Activated CD8-positive, alpha-beta memory T cell treated with anti-CD3 and anti-CD28 coated beads, Interleukin-2, amount 50 U/mL, for 24 hours (primary cell): ENCODE results near the gene APH1B.
"Not testable (repeated sequence)": the region's sequence is repeated elsewhere in the genome, so short reads cannot be mapped to it uniquely, and the experiment has no call there.

Experiments used
- DNase-seq: peaks from one replicate; pipeline ENCODE4 v3.0.0-alpha.2; 2020; ENCODE audit errors: extremely low read depth

Gene APH1B

DNA sequence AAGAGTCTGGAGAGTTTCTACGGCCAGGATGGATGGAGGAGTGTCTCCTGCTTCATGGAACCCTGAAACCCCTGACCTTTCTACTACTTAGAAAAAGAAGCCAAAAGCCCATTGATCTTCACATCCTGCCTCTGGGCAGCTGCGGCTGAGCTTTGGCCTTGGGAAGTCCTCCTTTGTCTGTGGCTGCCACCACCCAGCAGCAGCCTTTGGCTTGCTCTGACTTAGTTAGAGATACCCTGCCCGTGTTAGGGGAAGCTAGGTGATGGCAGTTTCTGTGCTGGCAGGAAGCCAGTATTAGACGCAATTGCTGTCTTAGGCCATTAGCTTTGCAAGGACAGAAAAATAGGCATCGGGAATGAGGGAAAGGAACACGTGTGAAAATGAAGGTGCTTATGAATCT lies 18.8 kb downstream of the APH1B start:
- no peak for DNase-seq

DNA sequence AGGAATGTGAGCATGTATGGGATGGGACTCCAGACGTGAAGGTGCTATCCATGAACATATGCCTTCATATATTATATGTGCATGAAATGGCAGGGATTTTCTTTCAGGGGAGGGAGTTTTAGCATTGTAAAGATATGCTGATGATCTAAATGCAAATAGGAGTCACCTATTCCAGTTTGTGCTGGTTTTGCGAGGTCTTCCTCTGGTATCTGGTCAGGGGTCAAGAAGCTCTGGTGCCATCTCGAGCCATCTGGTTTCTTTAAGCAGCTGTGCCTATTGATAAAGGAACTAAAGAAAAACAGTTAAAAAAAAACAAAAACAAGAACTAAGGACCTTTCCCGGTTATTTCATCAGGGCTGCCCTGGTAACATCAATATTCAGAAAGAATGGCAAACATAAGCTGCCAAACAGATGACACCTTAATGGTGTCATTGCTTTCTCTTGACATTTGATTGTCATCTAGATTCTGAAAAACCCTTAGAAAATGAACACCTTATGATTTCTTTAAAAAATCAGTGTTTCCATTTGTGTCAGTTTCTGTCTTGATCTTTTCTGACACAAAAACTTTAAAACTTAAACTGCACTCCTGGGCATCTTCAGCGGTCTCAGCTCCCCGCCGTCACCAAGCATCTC lies 22.7 kb downstream of the APH1B start:
- DNase-seq: no peak

DNA sequence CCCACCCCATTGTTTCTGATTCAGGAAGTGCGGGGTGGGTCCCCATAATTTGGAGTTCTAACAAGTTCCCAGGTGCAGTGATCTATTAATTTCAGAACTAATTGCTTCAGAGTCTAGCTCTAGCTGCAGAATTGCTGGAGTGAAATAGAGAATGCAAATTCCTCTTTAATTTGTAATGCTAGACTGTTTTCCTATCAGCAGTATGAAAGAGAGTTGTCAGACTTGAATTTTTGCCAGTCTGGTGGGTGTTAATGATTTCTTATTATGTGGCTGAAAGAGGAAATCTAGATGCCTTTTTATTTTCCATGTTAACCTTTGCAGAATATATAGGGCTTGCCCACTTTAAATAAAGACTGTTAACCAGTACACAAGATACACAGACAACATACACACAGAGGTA lies 23.7 kb downstream of the APH1B start:
- DNase-seq: no peak

DNA sequence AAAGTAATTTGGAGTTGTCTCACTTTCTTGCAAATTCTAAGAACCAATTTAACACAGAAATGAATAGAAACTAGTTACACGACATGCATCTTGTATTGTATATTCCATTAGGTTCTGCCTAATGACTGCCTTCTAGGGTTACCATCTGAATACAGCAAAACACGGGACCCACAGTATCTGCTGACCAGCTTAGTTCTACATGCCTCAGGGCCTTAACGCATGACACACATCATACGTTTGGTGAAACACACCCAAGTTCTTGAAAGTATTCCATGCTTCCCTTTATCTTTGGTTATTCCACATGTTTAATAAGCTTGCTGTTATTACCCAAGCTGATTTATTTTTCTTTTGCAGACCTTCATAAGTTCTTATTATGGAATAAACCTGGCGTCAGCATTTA lies 27.9 kb downstream of the APH1B start:
- DNase-seq: no peak

DNA sequence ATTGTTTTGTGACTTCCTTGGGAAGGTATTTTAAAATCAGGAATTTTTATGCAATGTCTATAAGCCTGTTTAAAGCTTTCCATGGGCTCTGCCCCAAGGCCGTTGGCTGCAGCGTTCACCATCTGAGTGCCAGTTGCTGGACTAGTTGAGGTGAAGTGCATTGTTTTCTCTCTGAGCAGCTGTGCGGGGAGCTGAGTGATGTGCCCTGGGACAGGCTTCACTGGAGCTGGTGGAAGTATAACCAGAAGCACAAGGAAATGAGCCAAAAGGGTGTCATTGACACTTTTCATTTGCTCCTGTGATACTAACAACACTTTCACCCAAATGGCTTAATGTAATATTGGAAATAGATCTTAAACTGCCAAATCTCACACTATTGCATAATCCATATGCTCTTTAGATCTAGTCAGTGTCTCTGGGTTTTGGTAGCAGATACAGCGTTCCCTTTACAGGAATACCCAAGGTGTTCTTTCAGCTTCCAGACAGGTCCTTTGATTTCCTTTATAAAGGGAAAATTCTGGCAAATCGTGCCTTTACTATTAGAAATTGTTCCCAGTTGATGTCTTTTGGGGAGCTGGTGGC lies 29.2 kb downstream of the APH1B start:
- no peak for DNase-seq

DNA sequence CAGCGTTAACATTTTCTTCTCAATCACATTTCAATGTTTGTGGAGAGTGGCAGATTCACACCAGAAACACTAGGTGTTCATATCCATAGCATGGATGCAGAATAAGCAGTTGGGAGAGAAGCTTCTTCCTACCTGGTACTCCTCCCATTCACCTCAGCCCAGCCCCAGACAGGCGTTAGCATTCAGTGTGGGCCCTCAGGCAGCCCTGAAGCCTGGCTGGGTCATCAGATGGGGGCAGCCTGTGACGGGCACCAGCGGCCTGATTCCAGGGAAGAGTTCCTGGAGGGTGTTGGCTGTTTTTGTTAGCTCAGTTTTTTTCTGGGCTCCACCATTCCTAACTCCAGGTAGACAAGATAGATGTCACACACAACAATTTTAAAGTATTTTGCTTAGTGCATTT lies 31.1 kb downstream of the APH1B start:
- DNase-seq: no peak

DNA sequence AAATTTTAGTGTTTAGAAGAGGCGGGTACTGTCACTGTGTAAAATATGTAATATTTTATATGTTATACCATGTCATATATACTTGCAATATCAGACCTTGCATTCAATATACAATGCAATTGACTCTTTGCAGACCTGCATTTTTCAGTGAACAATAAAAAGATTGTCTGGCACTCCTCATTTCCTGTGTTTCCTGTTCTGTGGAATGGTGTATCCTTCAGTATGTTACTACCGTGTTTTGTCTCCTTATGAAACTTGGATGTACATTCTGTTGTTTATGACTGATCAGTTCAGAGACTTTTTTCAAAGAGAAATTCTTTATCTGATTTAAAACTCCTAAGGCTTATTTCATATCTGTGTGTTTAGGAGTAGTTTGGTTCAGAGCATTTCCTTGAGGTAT lies 31.5 kb downstream of the APH1B start:
- DNase-seq: no peak

DNA sequence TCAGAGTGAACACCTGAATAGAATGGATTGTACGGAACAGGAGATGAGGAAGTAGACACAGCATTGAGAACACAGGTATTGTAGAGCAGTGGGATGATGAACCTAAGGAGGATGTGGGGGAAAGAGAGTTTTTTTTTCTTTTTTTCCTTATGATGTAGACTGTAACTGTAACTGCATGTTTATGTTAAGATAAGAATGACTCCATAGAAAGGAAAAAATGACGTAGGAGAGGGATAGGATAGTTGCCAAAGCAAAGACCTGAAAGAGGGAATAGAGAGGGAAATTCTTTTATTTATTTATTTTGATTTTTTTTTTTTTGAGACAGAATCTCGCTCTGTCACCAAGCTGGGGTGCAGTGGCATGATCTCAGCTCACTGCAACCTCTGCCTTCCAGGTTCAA lies 33.2 kb downstream of the APH1B start:
- no peak for DNase-seq

DNA sequence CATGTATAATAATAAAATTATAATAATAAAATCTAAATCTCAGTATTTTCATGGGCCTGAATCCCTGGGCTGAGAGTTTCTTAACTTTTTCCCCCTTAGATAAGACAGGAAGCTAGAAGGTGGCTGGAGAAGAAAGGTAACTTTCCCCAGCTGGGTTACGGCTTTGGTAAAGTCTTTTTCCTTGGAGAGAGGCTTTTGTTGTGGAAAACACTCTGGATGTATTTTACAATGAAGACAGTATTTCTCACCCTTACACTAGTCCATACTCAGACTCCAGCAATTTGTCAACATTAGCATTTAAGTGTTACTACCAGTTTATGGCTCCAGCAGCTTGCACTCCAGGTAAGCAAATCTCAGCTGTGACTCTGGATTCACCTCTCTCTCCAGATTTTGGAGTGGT lies 34.9 kb downstream of the APH1B start:
- no peak for DNase-seq

DNA sequence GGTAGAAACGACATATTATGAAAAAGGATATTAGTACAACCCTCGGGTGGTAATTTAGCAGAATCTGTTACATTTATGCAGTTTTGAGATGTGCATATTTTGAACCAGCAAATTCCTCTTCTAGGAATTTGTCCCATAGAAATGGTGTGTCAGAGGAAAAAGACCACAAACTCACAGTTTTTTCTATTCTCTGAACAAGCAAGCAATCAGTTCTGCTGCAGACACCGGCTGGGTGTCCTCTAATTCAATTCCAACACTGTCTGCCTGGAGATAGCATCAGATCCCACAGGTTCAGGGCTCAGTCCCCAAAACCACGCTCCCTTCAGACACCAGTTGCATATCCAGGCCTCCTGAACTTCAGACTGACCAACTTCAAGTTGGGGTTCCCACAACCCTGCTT lies 36.4 kb downstream of the APH1B start:
- no peak for DNase-seq

DNA sequence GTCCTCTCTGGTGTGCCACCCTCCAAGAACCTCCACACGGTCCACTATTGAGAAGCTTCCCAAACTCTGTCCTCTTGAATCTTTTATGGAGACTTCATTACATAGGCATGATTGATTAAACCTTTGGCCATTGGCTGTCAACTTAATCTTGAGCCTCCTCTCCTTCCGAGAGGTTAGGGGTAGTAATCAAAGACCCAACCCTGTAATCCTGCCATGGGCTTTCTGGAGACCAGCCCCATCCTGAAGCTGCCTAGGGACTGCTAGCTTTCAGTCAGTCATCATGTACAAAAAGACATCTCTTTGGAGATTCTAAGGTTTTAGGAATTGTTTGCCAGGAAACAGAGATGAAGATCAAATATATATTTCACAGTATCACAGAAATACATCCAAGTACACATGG lies 37.0 kb downstream of the APH1B start:
- DNase-seq: no peak

DNA sequence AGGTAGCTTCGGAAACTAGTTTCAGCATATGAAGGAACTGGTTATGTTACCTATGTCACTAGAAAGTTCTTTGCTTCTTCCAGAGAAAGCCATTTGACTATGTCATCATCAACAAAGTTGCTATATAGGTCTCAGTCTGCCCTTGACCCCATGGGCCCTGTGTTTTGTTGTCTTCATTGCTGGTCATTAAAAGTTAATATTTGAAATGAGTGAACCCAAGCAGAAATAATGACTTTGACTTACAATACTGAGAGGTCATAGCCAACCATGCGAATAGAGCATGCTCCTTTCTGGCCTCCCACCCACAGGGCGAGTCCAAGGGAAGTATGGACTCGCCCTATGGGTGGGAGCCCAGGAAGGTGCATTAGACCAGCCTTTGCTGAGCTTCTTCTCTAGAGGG lies 40.9 kb downstream of the APH1B start:
- no peak for DNase-seq

DNA sequence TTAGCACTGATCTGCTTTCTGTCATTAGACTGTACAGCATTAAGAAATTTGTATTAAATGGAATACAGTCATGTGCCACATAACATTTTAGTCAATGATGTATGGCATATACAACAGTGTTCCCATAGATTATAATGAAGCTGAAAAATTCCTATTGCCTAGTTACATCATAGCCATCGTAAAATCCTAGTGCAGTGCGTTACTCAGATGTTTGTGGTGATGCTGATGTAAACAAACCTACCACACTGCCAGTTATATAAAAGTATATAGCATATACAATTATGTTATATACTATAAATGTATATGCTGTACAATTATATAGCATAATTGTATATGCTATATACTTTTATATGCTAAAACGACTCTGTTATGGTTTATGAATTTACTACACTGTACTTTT lies 41.7 kb downstream of the APH1B start:
- DNase-seq: no peak

DNA sequence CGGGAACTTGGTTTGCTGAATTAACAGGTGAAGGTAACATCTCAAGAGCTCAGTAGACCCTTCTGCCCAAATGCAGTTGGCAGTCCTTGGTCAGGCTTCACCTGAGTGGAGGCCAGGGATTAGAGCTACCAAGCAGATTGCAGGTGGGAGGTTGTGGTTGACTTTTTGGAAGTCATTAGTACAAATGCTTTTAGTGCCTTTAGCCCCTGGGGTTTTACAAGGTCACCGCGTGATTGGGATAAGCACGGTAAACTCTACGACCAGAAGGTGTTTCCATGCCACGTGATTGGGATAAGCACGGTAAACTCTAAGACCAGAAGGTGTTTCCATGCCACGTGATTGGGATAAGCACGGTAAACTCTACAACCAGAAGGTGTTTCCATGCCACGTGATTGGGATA lies 43.0 kb downstream of the APH1B start:
- DNase-seq: not testable (repeated sequence)

DNA sequence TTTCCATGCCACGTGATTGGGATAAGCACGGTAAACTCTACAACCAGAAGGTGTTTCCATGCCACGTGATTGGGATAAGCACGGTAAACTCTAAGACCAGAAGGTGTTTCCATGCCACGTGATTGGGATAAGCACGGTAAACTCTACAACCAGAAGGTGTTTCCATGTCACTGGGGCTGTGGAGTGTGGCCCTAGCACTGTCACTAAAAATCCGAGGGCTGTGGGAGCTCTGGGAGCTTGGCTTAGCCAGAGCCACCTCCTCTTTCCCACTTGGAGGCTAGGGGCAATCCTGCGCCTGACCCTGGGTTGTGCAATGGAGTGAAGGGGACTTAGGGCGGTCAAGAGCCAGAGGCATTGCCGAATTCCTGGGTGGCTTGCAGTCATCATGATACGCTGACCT lies 43.6 kb downstream of the APH1B start:
- DNase-seq: not testable (repeated sequence)

DNA sequence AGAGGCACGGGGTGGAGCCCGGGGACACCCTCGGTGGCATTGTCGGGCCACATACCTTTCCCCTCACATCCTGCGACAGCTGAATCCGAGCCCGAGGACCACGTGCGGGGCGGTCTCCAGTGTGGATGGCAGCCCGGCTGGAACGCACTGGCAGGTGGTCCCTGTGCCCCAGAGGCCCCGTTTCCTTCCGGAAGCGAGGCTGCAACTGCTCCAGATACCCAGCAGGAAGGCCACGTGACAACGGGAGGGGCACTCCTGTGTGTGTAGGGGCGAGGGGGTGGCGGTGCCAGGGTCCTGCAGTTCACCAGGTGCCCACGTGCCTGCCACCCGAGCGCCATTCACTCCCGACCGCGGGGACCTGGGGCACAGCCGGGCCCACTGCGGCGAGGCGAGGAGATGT lies 44.1 kb downstream of the APH1B start:
- DNase-seq: no peak

DNA sequence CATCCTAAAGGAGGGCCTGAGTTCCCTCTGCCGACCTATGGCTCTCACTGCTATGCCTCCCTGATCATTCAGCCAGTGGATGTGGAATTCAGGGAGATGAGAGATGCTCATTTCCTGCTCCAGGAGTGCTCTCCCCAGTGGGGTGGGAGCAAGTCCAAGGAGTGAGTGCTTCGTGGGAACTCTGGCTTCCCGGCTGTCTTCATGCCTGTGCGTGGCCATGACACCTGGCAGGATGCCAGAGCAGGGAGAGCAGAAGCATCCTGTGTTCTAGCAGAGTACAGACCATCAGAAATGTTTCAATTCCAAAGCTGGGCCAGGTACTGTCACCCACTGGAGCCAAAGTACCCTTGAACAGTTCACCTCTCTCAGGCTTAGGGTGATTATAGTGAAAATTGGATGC lies 45.1 kb downstream of the APH1B start:
- no peak for DNase-seq

DNA sequence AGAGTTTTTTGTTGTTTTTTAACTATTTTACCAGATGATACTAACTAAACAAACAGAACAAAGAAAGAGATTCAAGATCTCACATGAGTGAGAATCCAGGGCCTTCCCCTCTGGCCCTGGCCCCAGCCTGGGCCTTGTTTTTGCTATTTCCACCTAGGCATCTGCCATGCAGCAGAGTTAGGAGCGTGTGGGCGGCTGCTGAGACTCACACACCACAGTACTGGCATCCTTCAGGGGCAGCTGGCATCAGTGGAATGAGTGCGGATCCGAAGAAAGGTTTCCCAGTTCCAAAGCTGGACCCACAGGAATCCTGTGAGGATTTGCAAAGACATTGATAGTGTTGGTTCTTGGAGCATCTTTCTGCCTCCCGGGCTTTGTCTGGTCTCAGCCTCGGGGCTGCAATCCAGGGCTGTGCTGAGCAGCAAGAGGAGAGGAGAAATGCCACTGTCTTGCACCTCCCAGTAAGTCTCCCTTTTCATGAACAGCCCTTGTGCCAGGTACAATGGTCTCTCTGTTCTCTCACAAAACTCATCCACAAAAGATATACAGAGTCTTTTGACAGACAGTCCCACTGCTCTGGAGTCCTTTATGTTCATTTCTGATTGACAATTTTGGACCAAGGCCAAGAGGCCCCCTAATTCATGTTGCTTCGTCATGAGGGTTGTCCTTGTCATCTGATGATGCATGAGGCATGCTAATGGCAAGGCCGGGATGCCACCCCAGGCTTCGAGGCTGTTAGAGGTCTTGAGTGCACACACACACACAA lies 46.6 kb downstream of the APH1B start:
- DNase-seq: no peak

DNA sequence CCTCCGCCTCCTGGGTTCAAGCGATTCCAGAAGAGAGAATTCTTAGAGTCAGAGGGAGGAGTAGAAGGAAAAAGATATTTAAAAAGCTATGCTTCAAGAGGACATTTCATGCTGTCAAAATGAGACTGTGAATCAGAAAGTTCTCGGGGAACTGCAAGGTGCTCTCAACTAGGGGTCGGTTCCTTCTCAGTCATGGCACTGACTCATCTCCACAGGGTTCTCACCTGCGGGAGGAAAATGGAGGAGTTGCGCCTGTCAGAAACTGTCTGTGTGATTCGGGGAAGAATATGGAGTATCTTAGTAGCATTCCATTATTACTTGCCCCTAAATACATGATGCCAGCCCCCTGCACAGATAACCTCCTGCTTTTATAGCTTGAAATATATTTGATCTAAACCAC lies 47.4 kb downstream of the APH1B start:
- DNase-seq: no peak

DNA sequence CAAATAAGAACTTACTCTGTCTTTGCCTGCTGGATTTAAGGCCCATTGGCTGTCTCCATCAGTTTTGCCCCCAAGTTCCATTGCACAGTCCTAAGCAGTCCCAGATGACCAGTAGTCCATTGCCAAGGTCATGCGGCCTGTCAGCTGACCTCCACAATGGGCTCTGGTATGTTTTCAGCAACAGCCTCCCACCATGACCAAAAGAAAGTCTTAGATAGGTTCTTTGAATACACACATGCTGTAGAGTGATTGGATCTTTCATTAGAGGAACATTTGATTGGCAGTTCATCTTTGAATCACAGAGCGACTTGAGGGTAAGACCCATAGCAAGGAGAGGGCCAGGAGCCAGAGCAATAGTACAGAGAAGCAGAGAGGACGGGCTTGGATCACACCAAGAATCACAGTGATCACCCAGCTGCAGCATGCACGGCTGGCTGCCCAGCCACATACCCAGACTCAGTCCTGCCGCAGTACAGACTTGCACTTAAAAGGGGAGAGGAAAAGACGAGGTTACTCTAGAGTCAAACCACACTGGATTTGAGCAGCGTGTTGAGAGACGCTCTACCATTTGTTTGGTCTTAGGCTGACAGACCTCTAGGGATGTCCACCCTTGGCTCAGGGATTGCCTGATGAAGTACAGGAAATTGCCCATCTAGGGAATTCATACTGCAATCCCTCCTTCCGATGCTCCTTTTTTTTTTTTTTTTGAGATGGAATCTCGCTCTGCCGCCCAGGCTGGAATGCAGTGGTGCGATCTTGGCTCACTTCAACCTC lies 50.4 kb downstream of the APH1B start:
- no peak for DNase-seq

DNA sequence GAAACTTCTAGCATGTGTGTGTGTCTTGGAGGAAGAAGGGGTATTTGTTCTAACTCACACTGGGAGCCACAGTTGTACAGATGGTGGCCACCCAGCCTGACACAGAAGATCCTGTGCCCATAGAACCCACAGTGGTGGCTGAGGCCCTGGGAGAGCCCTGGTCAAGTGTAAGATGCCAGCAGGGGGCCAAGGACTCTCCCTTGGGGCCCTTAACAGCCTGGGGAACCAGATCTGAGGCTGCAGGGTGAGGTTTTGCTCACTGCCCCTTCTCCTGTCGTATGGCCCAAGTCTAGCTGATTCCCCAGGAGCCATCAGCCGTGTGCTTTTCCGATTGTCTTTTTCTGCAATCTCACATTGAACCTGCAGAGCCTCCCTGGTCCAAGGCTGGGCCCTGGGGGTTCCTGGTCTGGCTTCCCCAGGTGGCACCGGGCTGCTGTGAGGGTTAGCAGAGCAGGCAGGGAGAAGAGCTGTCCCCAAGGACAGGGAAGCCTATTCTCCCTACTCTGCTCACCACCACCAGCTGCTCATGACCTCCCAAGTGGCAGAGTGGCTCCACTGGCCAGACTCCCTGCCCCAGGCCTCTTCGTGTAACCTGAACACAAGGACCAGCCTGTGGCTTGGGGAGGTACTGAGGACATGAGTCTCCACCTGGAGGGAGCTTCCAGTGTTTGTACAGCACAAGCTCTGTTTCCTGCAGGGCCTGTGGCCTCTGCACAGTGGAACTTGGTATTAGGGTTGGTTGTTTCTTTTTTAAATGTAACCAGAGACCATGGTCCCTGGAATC lies 52.4 kb downstream of the APH1B start:
- DNase-seq: no peak

DNA sequence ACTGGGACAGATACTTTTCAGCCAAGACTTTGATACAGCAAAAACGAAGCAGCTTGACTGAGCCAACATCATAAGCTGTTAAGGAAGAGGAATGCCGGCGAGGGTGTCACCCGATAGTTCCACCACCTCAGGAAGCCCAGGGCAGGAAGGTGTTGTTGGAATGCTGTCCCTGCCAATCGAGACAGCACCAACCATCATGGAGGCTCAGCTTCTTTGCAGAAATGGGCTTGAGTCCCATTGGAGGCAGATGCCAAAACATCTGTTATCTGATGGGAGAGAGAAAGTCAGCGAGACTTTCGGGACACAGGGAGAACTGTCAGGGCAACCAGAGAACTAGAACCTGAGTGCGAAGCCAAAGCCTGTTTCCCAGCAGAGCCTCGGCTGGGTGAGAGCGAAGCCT lies 53.5 kb downstream of the APH1B start:
- DNase-seq: no peak
